Stimulated activated effector memory CD8-positive, alpha-beta T cell treated with anti-CD3 and anti-CD28 coated beads, Interleukin-12 subunit alpha, Interleukin-12 subunit beta, amount 100 ng/mL, for 72 hours (primary cell): ENCODE results near the gene TAPBPL.

ENCODE experiments used
- ATAC-seq: fragments of 150-1000 bp; cut with Tn5 transposase; 2 replicates; pipeline ENCODE4 v1.10.0; 2021
- DNase-seq, 2 donors: peaks; one replicate each; pipeline ENCODE4 v3.0.0; 2021 to 2022; ENCODE audit warnings: low spot score in 2 of 2
- H3K27ac Mint-ChIP-seq: one replicate; pipeline ENCODE4 v1.8.0; 2022; ENCODE audit warnings: mild to moderate bottlenecking, mixed read lengths
- H3K36me3 Mint-ChIP-seq: one replicate; pipeline ENCODE4 v1.8.0; 2022; ENCODE audit warnings: mild to moderate bottlenecking, mixed read lengths
- H3K4me1 Mint-ChIP-seq: one replicate; pipeline ENCODE4 v1.8.0; 2022; ENCODE audit warnings: mixed read lengths
- H3K4me3 Mint-ChIP-seq: one replicate; pipeline ENCODE4 v1.8.0; 2022; ENCODE audit warnings: mild to moderate bottlenecking, mixed read lengths
- H3K9me3 Mint-ChIP-seq: one replicate; pipeline ENCODE4 v1.8.0; 2022; ENCODE audit warnings: mixed read lengths

The TAPBPL gene

GRCh38 chr12:6450869-6451347 lies 934 bp upstream of the TAPBPL start:
- Mint-ChIP-seq H3K36me3 (peaks cover 78% of the 10 kb centered on the region), H3K4me3 (peak overlapping the region; percentile 100), H3K27ac (peak overlapping the region; percentile 100), H3K9me3 (no peaks in the 10 kb centered on the region), H3K4me1 (peaks cover 76% of the 10 kb centered on the region)
- ATAC-seq (peak; percentile 2), DNase-seq (peak in 1 of 2 donors; percentile 70)

GRCh38 chr12:6452245-6452943 lies 552 bp downstream of the TAPBPL start:
- H3K9me3 Mint-ChIP-seq = no peaks in the 10 kb centered on the region
- DNase-seq (peak in 1 of 2 donors; percentile 64), ATAC-seq (peak; percentile 2)
- H3K4me1 Mint-ChIP-seq = peaks cover 68% of the 10 kb centered on the region
- peak overlapping the region; percentile 100 for H3K4me3 Mint-ChIP-seq
- H3K36me3 Mint-ChIP-seq = peaks cover 80% of the 10 kb centered on the region
- H3K27ac Mint-ChIP-seq = peak overlapping the region; percentile 100

GRCh38 chr12:6452944-6453630 lies 1.2 kb downstream of the TAPBPL start:
- H3K36me3 Mint-ChIP-seq = peaks cover 80% of the 10 kb centered on the region
- ATAC-seq (peak; percentile 54), DNase-seq (no peak)
- no peaks in the 10 kb centered on the region for H3K9me3 Mint-ChIP-seq
- H3K4me1 Mint-ChIP-seq = peaks cover 63% of the 10 kb centered on the region
- peak overlapping the region; percentile 100 for H3K4me3 Mint-ChIP-seq
- H3K27ac Mint-ChIP-seq = peak overlapping the region; percentile 100

- H3K9me3 Mint-ChIP-seq = no peaks in the 10 kb centered on the region
- peaks cover 69% of the 10 kb centered on the region for H3K4me1 Mint-ChIP-seq
- H3K4me3 Mint-ChIP-seq = no peak overlapping the region
- H3K36me3 Mint-ChIP-seq = peaks cover 100% of the 10 kb centered on the region
- ATAC-seq = no peak
- H3K27ac Mint-ChIP-seq = peak overlapping the region; percentile 100
- DNase-seq = no peak
Observed at GRCh38 chr12:6457220-6457945, 5.5 kb downstream of the TAPBPL start.

- H3K27ac Mint-ChIP-seq = peak overlapping the region; percentile 100
- ATAC-seq (no peak), DNase-seq (no peak)
- H3K9me3 Mint-ChIP-seq = no peaks in the 10 kb centered on the region
- H3K4me1 Mint-ChIP-seq = peaks cover 69% of the 10 kb centered on the region
- peaks cover 100% of the 10 kb centered on the region for H3K36me3 Mint-ChIP-seq
- H3K4me3 Mint-ChIP-seq = no peak overlapping the region
Observed at GRCh38 chr12:6458281-6459003, 6.6 kb downstream of the TAPBPL start.

GRCh38 chr12:6459004-6459337 lies 7.1 kb downstream of the TAPBPL start:
- Mint-ChIP-seq H3K4me3 (no peak overlapping the region), H3K4me1 (peaks cover 69% of the 10 kb centered on the region), H3K36me3 (peaks cover 100% of the 10 kb centered on the region), H3K27ac (peak overlapping the region; percentile 100), H3K9me3 (no peaks in the 10 kb centered on the region)
- no peak for ATAC-seq
- DNase-seq = no peak

- peak; percentile 38 for ATAC-seq
- no peak for DNase-seq
- peak overlapping the region; percentile 94 for H3K27ac Mint-ChIP-seq
- H3K4me3 Mint-ChIP-seq = peak overlapping the region; percentile 78
- H3K9me3 Mint-ChIP-seq = no peaks in the 10 kb centered on the region
- peaks cover 71% of the 10 kb centered on the region for H3K4me1 Mint-ChIP-seq
- peaks cover 100% of the 10 kb centered on the region for H3K36me3 Mint-ChIP-seq
Observed at GRCh38 chr12:6460751-6461371, 9.0 kb downstream of the TAPBPL start.

- H3K36me3 Mint-ChIP-seq = peaks cover 100% of the 10 kb centered on the region
- DNase-seq (peak; percentile 54 to 85), ATAC-seq (peak; percentile 96)
- H3K4me3 Mint-ChIP-seq = peak overlapping the region; percentile 78
- no peaks in the 10 kb centered on the region for H3K9me3 Mint-ChIP-seq
- peaks cover 79% of the 10 kb centered on the region for H3K4me1 Mint-ChIP-seq
- H3K27ac Mint-ChIP-seq = peak overlapping the region; percentile 94
Observed at GRCh38 chr12:6461401-6462233, 9.8 kb downstream of the TAPBPL start.

- peaks cover 81% of the 10 kb centered on the region for H3K4me1 Mint-ChIP-seq
- H3K9me3 Mint-ChIP-seq = no peaks in the 10 kb centered on the region
- DNase-seq (no peak), ATAC-seq (peak; percentile 73)
- peak overlapping the region; percentile 78 for H3K4me3 Mint-ChIP-seq
- H3K27ac Mint-ChIP-seq = peak overlapping the region; percentile 94
- H3K36me3 Mint-ChIP-seq = peaks cover 100% of the 10 kb centered on the region
Observed at GRCh38 chr12:6462234-6462995, 10.6 kb downstream of the TAPBPL start.

GRCh38 chr12:6463216-6463615 lies 11.4 kb downstream of the TAPBPL start:
- Mint-ChIP-seq H3K4me1 (peaks cover 88% of the 10 kb centered on the region), H3K4me3 (peak overlapping the region; percentile 78), H3K27ac (peak overlapping the region; percentile 94), H3K36me3 (peaks cover 100% of the 10 kb centered on the region), H3K9me3 (no peaks in the 10 kb centered on the region)
- ATAC-seq = no peak
- no peak for DNase-seq

- Mint-ChIP-seq H3K27ac (peak overlapping the region; percentile 94), H3K9me3 (no peaks in the 10 kb centered on the region), H3K4me1 (peaks cover 88% of the 10 kb centered on the region), H3K36me3 (peaks cover 99% of the 10 kb centered on the region), H3K4me3 (peak overlapping the region; percentile 78)
- no peak for ATAC-seq
- DNase-seq = no peak
Observed at GRCh38 chr12:6463858-6464257, 12.0 kb downstream of the TAPBPL start.

- ATAC-seq = no peak
- H3K4me1 Mint-ChIP-seq = peaks cover 89% of the 10 kb centered on the region
- H3K27ac Mint-ChIP-seq = peak overlapping the region; percentile 94
- DNase-seq = no peak
- peak overlapping the region; percentile 78 for H3K4me3 Mint-ChIP-seq
- no peaks in the 10 kb centered on the region for H3K9me3 Mint-ChIP-seq
- peaks cover 99% of the 10 kb centered on the region for H3K36me3 Mint-ChIP-seq
Observed at GRCh38 chr12:6464531-6464930, 12.7 kb downstream of the TAPBPL start.

- H3K4me3 Mint-ChIP-seq = peak overlapping the region; percentile 37
- no peak for DNase-seq
Observed at GRCh38 chr12:6465467-6466183, 13.8 kb downstream of the TAPBPL start.

More at GRCh38 chr12:6465467-6466183, 13.8 kb downstream of the TAPBPL start:
- Mint-ChIP-seq H3K4me1 (peaks cover 88% of the 10 kb centered on the region), H3K27ac (peak overlapping the region; percentile 90), H3K9me3 (no peaks in the 10 kb centered on the region), H3K36me3 (peaks cover 99% of the 10 kb centered on the region)
- ATAC-seq = no peak
